Epidermal melanocyte (primary cell): Measurements from ENCODE around the gene TAF12.
"Not testable (repeated sequence)": the region's sequence is repeated elsewhere in the genome, so short reads cannot be mapped to it uniquely, and the experiment has no call there.

Experiments
- DNase-seq: peaks from one replicate; pipeline ENCODE4 v3.0.0; 2011; ENCODE audit warnings: low spot score; ENCODE audit not compliant: insufficient read length

Gene TAF12

GRCh38 chr1:28582248-28582615, 60.6 kb downstream of the TAF12 start:
- peak; percentile 27 for DNase-seq

DNA sequence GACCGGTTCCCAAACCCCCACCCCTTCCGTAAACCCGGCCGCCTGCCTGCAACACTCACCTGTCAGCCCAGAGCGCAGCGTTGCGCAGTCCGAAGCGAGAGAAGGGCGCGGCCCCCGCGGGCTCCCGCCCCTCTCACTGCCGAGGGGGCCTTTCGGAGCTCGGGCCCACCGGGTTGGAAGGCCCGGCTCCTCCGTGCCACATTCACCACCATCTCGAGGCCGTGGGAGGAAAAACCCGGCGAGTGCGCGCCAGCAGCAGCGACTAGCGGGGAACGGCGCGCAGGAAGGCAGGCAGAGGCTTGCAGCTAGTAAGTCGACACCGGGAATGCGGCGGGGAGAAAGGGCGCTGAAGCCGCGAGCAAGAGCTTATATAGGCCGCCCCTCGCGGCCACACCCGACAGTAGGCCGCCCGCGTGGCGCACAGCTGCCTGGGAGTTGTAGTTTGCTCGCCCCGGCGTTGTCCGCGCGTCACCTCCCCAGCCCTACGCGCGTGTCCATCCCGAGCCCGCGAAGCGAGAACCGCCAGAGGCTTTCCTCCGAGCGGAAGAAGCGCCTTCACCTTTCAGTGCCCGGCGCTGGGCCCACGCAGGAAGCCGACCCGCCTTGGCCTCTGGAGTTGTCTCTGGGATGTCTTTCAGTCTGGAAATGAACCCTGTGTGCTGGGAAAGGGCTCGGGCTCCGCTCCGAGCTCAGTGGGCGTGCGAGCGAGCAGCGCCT, 61.2 kb downstream of the TAF12 start:
- DNase-seq: peak; percentile 92

GRCh38 chr1:28580722-28581530, 61.9 kb downstream of the TAF12 start:
- DNase-seq: no peak

- no peak for DNase-seq
Measured at GRCh38 chr1:28579401-28579800, 63.5 kb downstream of the TAF12 start.

DNA sequence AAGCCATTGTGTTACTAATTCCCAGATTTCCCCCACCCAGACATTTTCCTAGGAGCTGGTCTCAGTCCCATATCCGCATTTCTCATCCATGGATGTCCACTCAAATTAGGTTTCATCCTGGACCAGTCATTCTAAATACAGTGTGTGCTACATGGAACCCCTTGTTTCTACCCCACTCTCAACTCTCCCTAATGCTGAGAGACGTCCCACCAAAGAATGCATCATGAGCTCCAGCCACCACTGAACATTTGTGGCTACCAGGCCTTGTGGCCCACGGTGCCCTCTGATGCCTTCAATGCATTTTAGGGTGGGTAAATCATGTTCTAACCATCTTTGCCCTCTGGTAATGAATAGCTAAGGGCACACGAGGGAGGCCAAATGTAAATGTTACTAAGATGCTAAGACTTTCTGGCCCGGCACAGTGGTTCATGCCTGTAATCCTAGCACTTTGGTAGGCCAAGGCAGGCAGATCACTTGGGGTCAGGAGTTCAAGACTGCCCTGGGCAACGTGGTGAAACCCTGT, 64.1 kb downstream of the TAF12 start:
- no peak for DNase-seq

DNA sequence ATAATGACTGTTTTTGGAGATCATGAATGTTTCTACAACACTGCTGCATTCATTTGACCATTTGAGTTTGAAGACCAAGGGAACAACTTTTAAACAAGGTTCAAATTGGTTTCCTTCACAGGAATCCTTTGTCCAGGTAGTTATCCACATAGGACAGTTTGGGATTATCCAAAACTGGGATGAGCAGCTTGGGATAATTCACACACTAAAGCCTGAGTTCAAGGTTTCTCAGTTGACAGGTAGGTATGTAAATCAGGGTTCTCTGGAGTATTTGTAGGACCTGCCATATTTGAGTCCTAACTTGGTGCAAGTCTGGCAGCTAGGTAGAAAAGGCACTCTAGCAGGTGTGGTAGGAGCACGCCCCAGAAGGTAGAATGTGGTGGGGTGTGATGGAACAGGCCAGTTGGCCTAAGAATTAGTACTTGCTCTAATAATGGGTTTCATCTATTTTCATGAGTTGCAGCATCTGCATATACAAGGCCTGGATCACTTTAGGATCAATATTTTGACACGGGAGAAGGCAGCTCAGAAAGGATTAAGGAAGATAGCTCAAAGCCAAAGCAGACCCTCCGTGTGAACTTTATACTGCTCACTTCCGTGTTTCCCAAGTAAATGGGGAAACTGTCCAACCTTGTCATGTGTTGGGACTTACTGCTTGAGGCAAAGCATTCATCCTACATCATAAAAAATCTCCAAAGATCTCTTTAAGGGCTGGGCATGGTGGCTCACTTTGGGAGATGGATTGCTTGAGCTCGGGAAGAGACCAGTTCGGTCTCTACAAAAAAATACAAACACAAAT, 64.9 kb downstream of the TAF12 start:
- DNase-seq: no peak

DNA sequence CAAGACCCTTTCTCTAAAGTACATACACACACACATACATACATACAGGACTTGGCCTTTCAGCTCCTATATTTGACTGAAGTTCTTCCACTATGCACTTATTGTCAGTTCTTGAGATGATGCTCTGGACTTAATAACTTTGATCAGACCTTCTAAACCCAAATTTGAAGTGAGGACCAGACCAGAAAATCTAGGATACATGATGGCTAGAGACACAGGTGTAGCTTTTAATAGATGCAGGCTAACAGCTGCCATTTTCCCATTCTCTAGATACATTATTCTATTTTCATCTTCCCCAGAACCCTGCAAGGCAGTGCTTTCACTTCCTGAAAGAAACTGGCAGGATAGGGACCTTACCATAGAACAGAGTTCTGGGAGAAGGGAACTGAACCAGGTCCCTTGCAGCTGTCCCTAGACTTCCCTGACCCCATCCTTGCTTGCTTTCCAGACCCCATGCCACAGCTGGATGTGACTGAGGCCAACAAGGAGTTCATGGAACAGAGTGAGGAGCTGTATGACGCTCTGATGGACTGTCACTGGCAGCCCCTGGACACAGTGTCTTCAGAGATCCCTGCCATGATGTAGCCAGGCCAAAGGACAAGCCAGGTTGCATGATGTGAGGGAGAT, 65.7 kb downstream of the TAF12 start:
- DNase-seq: no peak

DNA sequence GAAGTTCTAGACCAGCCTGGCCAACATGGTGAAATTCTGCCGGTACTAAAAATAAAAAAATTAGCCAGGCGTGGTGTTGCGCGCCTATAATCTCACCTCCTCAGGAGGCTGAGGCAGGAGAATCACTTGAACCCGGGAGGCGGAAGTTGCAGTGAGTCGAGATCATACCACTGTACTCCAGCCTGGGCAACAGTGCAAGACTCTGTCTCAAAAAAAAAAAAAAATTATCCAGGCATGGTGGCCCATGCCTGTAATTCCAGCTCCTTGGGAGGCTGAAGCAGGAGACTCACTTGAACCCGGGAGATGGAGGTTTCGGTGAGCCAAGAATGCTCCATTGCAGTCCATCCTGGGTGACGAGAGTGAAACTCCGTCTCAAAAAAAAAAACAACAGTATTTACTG, 69.3 kb downstream of the TAF12 start:
- no peak for DNase-seq

GRCh38 chr1:28572891-28573290, 70.0 kb downstream of the TAF12 start:
- not testable (repeated sequence) for DNase-seq

- DNase-seq: no peak
Measured at GRCh38 chr1:28571911-28572310, 71.0 kb downstream of the TAF12 start.

DNA sequence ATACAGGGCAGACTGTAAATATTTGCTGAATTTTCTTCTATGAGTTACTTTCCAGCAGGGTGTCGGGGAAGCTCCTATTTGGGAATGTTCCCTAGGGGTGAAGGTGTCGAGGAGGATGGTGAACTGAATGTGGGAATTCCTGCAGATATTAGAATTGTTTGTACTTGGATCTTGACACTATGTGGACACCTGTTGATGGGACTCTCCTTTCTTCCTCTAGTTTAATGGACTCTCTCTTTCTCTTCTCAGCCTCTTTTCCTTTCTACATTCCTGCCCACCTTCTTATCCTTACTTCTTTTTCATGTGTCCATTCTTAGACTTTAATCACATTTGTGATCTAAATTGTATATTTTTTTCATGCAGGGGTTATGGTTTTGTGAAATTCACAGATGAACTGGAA, 75.9 kb downstream of the TAF12 start:
- no peak for DNase-seq

DNA sequence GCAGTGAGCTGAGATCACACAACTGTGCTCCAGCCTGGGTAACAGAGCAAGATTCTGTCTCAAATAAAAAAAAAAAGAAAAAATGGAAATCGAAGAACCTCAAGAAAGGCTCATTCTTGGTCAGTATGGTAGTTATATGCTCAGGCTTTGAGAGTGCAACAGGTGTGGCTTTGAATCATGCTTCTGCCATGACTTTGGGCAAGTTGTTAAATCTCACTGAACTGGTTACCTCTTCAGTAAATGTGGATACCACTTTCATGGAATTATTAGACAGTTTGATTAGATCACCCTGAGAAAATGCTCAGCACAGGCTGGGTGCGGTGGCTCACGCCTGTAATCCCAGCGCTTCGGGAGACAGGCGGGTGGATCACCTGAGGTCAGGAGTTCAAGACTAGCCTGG, 77.1 kb downstream of the TAF12 start:
- DNase-seq: no peak

DNA sequence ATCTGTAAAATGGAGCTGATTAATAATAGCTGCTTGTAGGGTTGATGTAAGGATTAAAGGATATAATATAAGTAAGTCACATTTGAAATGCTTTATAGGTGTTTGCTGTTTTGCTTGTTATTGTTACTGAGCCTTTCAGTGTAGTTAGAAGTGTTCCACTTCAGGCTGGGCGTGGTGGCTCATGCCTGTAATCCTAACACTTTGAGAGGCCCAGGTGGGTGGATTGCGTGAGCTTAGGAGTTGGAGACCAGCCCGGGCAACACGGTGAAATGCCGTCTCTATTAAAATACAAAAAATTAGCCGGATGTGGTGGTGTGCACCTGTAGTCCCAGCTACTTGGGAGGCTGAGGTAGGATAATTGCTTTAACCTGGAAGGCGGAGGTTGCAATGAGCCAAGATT, 77.8 kb downstream of the TAF12 start:
- no peak for DNase-seq

DNA sequence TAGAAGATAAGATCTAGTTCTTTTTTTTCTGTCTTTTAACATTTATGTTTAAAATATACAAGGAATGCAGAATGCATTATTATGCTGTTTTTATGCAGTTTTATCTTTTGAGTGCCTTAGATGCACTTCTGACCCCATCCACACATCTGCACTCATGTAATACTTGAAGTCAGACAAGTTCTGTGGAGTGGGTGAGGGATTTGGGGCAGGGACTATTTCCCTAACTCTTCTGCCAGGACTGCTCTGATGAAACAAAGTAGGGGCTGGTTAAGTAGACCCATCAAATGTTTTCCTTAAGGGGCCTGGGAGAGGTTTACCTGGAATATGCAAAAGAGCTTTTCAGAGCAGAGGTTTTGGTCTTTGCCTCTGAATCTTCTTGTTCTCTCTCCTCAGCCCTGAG, 78.6 kb downstream of the TAF12 start:
- no peak for DNase-seq

GRCh38 chr1:28560886-28561285, 82.0 kb downstream of the TAF12 start:
- DNase-seq: no peak
